ENCODE measurements around the gene MELTF. TPM values are rescaled to one million over a fixed set of nuclear protein-coding genes. Genes with fewer than 3 reads are reported as not detected.

MELTF gene
- total RNA-seq, 1 experiment from 2014 or later = 6.8 TPM

GRCh38 chr3:197027151-197027895, 2.3 kb downstream of the MELTF start:
- no peak for DNase-seq (ENCODE audit: low read depth)

DNA sequence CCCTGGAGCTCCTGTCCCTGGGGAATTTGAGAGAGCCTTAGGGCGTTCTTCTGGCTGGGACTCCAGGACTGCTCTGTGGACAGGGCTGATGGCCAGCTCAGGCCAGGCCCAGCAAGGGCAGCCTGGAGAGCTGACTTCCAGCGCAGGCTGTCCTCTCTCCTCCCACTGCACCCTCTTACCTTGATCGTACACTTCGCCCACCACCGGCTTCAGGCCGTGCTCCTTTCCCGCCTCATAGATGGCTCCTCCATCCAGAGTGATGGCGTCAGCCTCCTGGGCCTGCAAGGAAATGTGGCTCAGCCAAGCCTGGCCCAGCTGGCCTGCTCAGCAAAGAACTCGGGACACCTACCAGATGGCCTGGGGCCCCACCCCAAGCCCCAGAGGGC, 3.1 kb downstream of the MELTF start:
- no peak for DNase-seq (ENCODE audit: low read depth)

- DNase-seq (ENCODE audit: low read depth) = no peak
Measured at GRCh38 chr3:197025736-197026480, 3.7 kb downstream of the MELTF start.

GRCh38 chr3:197024881-197025735, 4.5 kb downstream of the MELTF start:
- no peak for DNase-seq (ENCODE audit: low read depth)

DNA sequence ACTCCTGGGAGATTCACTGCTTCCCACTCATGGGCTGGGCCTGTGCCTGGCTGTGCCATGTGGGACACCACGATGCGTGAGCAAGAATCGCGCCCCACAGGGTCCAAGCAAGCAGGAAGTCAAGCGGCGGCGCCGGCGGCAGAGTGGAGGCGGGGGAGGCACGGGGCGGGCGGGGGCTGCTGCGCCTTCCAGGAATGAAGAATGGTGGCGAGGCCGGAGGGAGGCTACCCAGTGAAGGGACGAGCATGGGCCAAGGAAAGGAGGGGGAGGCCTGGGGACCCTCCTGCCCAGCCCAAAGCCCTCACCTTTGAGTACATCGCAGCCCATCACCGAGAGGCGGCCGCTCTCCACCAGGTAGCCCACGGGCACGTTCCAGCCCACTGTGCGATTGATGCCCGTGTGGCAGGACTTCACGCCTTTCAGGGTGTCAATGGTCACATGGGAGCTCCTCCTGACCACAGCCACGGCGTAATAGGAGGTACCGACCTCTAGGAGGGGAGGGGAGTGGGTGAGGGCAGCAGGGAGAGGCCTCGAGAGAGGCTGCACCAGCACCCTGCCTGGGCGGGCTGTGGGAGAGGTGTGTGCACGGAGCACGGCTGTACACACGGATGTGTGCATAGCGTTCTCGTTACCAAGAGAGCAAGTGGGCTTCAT, 5.5 kb downstream of the MELTF start:
- no peak for DNase-seq (ENCODE audit: low read depth)

DNA sequence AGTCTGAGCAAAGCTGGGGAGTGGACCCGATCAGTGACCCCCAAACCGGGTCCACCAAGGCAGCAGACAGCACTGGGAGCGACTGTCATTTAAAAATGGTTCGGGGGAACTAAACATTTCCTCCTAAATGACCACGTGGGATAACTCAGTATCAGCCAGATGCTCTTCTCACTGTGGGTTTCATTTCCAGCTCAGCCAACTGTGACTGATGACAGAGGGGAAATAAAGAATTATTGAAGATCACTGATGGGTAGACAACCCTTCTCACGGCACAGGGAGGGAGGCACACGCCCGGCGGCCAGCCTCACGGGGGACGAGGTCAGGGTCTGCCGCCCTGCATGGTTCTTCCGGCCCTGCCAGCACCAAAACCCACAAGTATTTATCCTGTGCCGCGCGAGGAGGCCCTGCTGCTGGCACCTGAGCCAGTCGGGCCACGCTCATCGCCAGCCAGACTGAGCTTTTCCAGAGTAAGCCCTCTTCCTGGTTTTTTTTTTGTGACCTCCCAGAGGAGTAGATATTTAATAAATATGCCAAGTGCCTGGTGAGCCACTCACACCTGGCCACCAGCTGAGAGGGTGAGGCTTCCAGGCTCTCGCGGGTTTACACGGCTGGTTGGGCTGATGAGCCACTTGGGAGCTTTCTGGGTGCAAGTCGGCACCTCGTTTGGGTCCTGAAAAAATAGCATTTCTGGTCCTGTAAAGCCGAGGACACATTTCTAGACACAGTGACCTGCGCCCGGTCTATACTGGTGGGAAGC, 6.2 kb downstream of the MELTF start:
- DNase-seq (ENCODE audit: low read depth) = no peak

GRCh38 chr3:197022405-197023231, 7.0 kb downstream of the MELTF start:
- no peak for DNase-seq (ENCODE audit: low read depth)

DNA sequence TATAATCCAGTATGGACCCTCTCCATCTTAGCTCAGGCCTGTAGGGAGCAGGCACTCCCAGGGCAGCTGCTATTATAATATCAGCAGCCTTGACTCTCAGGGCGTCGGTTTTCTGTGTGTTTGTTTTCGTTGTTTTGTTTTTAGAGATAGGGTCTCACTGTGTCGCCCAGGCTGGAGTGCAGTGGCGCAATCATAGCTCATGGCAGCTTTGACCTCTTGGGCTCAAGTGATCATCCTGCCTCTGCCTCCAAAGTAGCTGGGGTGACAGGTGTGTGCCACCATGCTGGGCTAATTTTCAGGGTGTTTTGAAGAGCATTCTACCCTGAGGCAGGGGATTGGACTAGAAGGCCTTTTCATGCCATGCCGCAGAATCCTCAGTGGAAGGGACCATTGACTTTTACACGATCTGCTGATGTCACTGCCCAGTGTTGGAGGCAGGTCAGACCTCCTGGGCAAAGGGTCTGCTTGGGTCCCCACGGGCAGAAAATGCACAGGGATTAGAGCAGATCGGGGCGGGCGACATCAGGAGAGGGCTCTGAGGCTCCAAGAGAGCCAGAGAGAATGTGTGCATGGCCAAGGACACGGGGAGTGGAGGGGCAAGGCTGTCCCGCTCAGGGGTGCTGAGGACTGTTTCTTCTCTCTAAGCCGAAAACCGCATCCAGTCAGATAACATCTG, 7.8 kb downstream of the MELTF start:
- DNase-seq (ENCODE audit: low read depth) = no peak

- DNase-seq (ENCODE audit: low read depth) = no peak
Measured at GRCh38 chr3:197021231-197021630, 8.4 kb downstream of the MELTF start.

GRCh38 chr3:197019535-197019934, 10.1 kb downstream of the MELTF start:
- no peak for DNase-seq (ENCODE audit: low read depth)

DNA sequence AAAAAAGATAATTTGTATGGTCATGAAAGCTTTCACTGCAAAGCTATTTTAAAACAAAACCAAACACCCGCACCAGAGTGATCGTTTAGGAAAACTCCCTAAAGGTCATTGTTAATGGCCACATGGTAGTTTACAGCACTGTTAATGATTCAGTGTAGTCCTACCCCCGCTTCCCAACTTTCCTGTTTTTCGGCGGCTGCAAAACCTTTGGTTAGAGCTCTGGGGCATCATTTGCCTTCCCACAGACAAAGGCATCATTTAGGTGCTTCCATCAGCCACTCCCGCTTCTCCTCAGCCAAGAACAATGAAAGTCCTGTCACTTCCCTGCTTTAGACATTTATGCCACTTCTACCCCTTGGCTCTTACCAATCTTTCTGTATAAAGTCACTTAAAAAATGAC, 10.6 kb downstream of the MELTF start:
- no peak for DNase-seq (ENCODE audit: low read depth)

GRCh38 chr3:197017003-197017402, 12.6 kb downstream of the MELTF start:
- no peak for DNase-seq (ENCODE audit: low read depth)

DNA sequence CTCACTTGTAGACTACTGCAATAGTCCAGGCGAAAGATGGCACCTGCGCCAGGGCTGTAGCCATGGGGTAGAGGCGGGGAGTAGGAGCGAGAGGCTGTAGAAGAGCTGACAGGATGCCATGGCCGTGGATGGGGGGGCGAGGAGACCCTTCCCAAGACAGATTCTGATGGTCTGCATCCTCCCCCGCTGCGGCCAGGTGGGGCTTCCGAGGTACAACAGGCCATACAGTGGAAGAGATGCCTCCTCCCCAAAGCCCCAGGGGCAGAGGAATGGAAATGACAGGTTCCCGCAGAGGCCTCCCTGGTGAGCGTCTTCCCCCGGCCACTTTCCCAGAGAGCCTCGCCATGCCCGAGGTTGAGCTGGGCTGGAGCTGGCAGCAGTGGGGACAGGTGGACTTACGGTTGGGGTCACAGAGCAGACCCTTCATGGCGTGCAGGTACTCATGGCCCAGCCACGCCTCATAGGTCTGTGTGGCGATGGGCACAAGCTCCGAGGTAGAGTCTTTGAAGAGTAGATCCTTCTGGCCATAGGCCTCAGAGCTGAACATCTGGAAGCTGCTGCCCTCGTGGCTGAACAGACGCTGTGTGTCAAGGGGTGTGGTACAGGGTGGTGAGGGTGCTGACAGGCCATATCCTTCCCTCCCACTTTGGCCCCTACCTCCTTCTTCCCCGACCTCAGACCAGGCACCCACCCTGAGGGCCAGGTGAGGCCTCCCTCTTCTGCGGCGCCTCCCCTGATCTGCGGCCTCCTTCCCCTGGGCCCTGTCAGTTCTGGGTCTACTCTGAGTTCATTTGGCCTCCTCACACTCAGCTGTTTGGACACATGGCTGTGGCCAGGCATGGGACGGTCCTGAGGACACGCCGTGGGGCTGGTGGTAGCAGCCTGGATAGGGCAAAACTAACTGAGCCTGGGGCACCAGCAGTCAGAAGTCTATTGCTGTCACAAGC, 13.6 kb downstream of the MELTF start:
- DNase-seq (ENCODE audit: low read depth) = no peak

DNA sequence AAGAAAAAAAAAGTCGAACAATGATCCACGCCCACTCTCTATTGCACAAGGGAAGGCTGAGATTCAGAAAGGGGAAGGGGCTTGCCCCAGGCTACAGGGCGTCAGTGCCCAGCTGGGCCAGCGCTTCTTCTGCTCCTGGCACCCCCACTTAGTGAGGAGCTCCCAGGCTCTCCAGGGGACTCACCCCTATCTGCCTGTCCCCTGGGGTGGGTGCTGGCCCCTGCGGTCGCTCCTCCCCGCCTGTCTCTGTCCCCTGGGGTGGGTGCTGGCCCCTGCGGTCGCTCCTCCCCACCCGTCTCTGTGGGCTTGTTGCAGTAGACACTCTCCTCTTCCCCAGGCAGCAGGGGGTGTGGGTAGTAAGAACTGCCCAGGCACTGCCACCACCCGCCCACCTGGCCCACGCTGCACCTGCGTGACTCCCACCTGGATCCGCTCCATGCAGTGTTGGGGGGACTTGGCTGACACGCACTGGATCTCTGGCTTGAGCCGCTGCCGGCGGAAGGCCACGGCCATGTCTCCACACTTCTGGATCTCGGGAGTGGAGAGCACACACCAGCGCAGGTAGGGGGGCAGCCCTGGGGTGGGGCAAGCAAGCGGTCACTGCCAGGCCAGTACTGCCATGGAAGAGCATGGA, 14.6 kb downstream of the MELTF start:
- DNase-seq (ENCODE audit: low read depth) = no peak

GRCh38 chr3:197014024-197014423, 15.6 kb downstream of the MELTF start:
- no peak for DNase-seq (ENCODE audit: low read depth)

- DNase-seq (ENCODE audit: low read depth) = no peak
Measured at GRCh38 chr3:197012540-197012883, 17.1 kb downstream of the MELTF start.

DNA sequence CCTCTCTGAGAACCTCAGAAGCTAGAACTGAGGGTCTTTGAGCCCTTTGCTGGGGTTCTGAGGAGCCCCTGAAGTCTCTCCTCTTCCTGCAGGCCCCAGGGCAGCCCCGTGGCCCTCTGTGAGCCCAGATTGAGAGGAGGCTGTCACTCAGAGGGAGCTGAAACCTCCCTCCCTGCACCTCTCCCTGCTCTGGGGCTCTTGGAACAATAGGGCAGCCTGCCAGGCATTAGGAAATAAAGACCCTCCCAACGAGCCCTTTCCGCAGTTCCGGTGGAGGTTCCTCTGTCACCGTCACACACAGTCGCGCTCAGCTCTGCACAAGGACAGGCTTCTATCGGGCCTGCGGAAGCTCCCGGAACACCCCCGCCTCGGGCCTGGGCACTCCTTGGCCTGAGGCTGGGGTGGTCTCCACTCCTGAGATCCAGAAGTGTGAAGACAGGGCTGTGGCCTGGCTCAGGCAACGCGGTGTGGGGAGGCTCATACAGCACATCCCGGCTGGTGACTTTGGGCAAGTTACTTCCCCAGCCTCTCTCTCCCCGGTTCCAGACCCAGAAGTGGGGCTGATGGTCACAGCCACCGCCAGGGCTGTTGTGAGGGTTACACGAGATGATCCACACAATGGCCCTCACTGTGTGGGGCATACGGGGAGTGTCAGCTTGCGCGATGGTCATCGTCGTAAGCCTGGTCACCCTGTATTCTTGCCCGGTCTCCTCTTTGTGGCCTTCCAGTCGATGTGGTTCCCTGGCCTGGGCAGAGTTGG, 17.7 kb downstream of the MELTF start:
- no peak for DNase-seq (ENCODE audit: low read depth)
